G401.6 (cell line): ENCODE data around the gene ADGRV1.
"Not testable (repeated sequence)": the region's sequence is repeated elsewhere in the genome, so short reads cannot be mapped to it uniquely, and the experiment has no call there.

ENCODE experiments used
- FAIRE-seq: peaks from 2 replicates; lab custom pipeline; 2012; peaks lifted over from hg19 to GRCh38; lab: Jason Lieb, UNC

Gene ADGRV1

GRCh38 chr5:90601468-90601867 is 42.9 kb downstream of the ADGRV1 start:
- no peak for FAIRE-seq

- no peak for FAIRE-seq
These were observed 44.1 kb downstream of the ADGRV1 start for GRCh38 chr5:90602681-90603080.

GRCh38 chr5:90606539-90606938 is 47.9 kb downstream of the ADGRV1 start:
- FAIRE-seq: no peak

- no peak for FAIRE-seq
These were observed 54.3 kb downstream of the ADGRV1 start for GRCh38 chr5:90612919-90613318.

GRCh38 chr5:90613459-90613858 is 54.9 kb downstream of the ADGRV1 start:
- no peak for FAIRE-seq

- FAIRE-seq: no peak
These were observed 55.4 kb downstream of the ADGRV1 start for GRCh38 chr5:90613918-90614504.

GRCh38 chr5:90615355-90615754 is 56.8 kb downstream of the ADGRV1 start:
- no peak for FAIRE-seq

- FAIRE-seq: no peak
These were observed 59.5 kb downstream of the ADGRV1 start for GRCh38 chr5:90618071-90618470.

GRCh38 chr5:90619762-90620161 is 61.2 kb downstream of the ADGRV1 start:
- FAIRE-seq: not testable (repeated sequence)

- no peak for FAIRE-seq
These were observed 63.3 kb downstream of the ADGRV1 start for GRCh38 chr5:90621848-90622247.

GRCh38 chr5:90626493-90626892 is 67.9 kb downstream of the ADGRV1 start:
- no peak for FAIRE-seq

- FAIRE-seq: no peak
These were observed 69.9 kb downstream of the ADGRV1 start for GRCh38 chr5:90628492-90628891.

- FAIRE-seq: no peak
These were observed 74.2 kb downstream of the ADGRV1 start for GRCh38 chr5:90632791-90633190.

- FAIRE-seq: no peak
These were observed 78.4 kb downstream of the ADGRV1 start for GRCh38 chr5:90636948-90637347.

- FAIRE-seq: no peak
These were observed 79.1 kb downstream of the ADGRV1 start for GRCh38 chr5:90637731-90638130.

GRCh38 chr5:90638878-90639277 is 80.3 kb downstream of the ADGRV1 start:
- no peak for FAIRE-seq

- no peak for FAIRE-seq
These were observed 82.0 kb downstream of the ADGRV1 start for GRCh38 chr5:90640484-90641059.

GRCh38 chr5:90641528-90641927 is 82.9 kb downstream of the ADGRV1 start:
- FAIRE-seq: no peak

GRCh38 chr5:90642706-90643229 is 84.2 kb downstream of the ADGRV1 start:
- FAIRE-seq: no peak

- no peak for FAIRE-seq
These were observed 85.5 kb downstream of the ADGRV1 start for GRCh38 chr5:90644132-90644531.

- FAIRE-seq: no peak
These were observed 86.5 kb downstream of the ADGRV1 start for GRCh38 chr5:90645024-90645610.

GRCh38 chr5:90650767-90651166 is 92.2 kb downstream of the ADGRV1 start:
- no peak for FAIRE-seq

GRCh38 chr5:90654215-90654614 is 95.6 kb downstream of the ADGRV1 start:
- no peak for FAIRE-seq

GRCh38 chr5:90655423-90655822 is 96.8 kb downstream of the ADGRV1 start:
- FAIRE-seq: no peak
